HG02571 (cell line): ENCODE results near the gene UGT1A3.

ENCODE experiments used
- ATAC-seq: cut with Tn5 transposase; IDR thresholded peaks from one replicate; pipeline ENCODE4 v1.9.1; 2021; ENCODE audit warnings: mild to moderate bottlenecking, moderate library complexity; ENCODE audit not compliant: unreplicated experiment

UGT1A3 gene

DNA sequence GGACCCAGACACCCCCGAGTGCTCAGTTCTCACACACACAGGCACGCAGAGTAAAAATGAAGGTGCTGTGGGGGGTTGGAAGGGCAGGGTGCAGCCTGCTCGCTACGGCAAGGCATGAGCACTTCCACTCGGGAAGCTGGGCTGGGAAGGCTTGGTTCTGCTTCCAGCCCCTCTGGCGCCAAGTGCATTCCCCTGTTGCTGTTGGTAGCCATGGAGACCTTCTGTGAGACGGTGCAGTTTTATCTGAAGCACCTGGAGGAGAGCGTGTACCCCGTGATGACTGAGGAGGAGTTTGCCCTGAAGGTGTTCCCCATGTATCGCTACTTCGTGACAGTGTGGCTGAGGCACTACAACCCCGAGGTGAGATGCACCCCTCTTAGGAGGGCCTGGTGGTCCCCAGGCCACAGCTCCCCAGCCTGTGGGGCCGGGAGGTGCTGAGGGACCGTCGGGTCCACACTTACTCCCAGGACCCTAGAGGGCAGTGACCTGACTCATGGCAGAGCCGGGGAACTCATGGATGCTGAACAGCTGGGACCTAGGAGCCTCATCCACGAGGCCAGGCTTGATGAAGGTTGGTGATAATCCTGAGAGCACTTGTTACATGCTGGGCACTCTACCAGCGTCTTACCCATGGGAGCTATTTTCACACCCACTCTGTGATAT lies 64.8 kb downstream of the UGT1A3 start:
- no peak for ATAC-seq

DNA sequence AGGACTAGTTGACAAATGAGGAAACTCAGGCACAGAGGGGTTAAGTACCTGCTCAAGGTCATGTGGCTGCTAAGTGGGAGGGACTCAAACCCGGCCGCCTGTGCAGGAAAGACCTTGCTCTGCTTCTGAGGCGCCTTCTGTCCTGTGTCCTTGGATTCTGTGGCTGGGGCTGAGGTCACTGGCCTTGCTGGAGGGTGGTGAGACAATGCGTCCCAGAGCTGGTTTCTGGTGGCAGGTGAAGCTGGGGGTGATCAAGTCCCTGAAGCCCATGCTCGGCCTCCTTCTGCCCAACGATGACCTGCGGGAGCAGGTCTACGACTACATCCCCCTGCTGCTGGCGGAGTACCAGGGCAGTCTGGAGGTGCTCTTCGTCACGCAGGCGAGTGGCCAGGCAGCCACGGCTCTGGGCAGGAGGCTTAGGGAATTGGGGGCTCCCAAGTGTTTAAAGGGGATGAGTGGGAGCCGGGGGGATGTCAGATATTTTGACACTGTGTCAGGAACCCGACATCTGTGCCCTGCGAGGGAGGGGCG lies 65.4 kb downstream of the UGT1A3 start:
- ATAC-seq = no peak

DNA sequence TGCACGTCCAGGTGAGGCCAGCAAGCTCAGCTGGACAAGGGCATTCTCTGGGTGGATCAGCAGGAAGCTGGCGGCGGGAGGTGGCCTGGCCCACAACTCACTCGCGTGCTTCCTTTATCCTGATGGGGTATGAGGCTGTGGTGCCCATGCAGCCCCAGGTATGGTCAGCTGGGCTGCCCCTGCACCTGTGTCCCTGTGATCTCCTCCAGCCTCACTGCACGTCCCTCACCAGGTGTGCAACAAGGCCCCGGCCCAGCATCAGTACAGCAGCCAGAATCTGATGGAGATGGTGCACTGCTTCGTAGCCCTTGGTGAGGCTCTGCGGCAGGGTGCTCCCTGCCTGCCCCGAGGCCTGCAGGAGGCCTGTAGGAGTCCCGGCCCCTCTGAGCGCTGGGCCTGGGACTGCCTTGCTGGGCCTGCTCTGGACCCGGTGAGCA lies 66.9 kb downstream of the UGT1A3 start:
- ATAC-seq = no peak

DNA sequence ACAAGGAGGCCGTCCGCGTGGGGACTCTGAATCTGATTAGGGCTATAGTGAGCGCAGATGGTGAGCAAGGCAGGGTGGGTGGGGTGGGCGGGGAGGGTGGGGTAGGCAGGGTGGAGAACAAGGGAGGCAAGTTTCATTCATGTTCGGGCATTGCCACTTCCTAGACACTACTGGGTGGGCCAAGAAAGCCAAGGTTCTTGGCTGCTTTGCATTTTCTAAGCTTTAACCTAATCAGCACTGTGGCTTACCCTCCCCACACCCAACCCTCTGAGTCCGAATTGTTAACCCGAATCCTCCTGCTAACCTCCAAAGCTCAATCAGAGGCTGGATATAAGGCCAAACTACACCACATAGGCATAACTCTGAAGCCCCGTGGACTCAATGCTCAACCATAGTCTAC lies 67.4 kb downstream of the UGT1A3 start:
- no peak for ATAC-seq

DNA sequence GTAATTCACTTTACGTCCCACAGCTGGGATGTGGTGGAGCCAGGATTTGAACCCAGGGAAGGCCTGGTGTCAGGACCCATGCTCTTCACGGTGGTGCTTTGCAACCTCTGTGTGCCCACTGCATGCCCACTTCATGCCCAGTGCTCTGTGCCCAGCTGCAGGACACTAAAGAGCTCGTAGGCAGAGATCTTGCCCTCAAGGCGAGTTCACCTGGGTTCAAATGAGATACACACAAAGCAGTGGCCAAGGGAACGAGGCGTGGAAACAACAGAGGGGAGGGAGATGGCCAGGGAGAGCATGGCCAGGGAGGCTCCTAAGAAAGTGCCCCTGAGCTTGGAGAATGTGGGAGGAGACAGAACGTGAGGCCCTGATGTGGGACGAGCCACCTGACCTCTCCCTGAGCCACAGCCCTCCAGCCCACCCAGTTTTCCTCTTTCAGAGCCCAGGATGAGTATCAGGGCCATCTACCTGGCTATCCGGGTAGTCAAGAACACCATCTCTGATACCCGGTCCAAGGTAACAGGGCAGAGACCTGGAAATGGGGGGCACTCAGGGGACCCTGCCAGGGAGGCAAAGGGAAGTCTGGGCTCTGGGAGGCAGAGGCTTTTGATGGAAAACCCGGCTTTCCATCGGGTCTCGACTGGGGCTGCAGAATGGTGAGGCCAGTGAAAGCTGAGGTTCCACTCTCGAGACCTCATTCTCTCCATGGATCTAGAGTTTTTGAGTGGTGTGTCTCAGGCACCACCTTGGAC lies 69.7 kb downstream of the UGT1A3 start:
- ATAC-seq = no peak

DNA sequence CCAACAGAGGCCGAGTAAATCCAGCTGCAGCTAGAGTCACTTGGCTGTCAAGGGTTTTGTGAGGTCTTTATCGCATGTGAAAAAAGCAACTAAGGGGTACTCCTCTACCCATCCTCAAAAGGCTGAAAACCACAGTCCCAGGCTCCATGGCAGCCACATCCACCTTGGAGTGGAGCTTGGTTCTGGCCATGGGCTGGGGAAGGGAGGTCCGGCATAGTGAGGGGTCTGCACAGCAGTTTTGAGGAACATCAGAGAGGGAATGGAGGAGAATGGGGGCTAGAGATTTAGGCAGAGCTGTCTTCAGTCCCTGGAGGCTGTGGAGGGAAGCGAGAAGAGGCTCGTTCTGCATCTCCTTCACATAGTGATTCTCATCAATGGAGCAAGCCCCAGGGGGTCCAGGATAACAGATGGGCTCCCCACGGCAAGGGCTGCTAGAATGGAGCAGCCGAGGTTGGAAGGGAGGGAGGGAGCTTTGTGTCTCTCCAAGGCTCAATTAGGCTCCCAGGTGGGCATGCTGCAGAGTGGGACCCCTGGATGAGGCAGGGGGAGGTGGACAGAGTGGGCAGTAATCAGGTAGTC lies 70.3 kb downstream of the UGT1A3 start:
- ATAC-seq = no peak

DNA sequence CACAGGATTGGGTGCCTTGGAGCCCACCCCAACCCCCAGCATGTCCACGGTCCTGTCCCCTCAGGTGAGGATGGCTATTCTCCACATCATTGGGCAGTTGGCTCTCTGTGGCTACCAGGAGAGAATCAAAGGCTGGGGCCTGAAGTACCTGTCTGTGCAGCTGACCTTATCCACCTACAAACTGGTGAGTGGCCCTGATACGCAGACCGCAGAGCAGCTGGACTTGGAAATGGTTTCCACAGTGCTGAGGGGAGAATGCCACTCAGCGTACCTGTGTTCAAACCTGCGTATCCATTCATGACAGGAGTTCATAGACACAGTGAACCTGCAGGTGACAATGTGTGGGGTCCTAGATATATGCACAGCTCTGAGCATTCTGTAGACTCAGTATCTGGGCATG lies 70.9 kb downstream of the UGT1A3 start:
- no peak for ATAC-seq

DNA sequence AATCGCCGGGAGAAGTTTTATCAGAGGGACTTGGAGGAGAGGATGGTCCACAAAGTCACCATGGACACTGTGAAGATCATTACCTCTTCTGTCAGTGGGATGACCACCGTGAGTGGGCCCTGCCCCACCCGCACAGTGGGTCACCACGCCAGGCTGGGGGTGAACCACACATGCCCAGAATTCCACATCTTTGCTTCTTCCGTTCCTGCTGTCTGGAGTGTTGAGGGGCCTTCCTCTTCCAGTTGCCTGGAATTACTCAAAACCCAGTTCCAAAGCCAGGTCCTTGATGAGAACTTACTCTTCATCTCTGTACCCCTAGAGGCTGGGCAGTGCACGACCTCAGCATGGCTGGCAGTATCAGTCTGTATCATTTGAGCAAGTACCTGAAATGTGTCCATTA lies 71.4 kb downstream of the UGT1A3 start:
- ATAC-seq = no peak

DNA sequence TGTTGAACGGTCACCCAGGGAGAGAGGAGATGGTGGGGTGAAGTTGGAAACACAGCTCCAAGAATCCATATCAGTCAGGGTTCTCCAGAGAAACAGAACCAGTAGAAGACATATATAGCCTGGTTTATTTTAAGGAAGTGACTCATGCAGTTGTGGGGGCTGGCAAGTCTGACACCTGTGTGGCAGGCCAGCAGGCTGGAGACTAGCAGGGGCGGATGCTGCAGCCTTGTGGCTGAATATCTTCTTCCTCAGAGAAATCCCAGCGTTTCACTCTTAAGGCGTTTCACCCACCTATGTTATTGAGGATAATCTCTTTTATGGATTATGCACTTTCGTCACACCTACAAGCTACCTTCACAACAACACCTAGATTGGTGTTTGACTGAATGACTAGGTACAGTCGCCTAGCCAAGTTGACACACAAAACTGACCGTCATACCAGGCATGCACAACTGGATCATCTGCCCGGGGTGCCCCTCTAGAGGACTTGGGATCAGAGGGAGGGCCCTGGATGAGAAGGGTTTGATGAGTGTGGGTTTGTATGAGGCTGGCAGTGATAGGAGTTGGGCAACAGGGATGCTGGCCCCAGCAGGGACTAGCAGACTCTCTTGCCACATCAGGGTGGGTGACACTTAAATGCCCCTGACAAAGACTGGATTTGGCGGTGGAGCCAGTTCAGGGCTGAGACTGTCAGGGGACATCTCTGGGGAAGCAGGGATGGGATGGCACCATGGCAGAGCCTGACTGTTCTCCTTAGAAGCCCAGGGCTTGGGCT lies 72.7 kb downstream of the UGT1A3 start:
- ATAC-seq = no peak

DNA sequence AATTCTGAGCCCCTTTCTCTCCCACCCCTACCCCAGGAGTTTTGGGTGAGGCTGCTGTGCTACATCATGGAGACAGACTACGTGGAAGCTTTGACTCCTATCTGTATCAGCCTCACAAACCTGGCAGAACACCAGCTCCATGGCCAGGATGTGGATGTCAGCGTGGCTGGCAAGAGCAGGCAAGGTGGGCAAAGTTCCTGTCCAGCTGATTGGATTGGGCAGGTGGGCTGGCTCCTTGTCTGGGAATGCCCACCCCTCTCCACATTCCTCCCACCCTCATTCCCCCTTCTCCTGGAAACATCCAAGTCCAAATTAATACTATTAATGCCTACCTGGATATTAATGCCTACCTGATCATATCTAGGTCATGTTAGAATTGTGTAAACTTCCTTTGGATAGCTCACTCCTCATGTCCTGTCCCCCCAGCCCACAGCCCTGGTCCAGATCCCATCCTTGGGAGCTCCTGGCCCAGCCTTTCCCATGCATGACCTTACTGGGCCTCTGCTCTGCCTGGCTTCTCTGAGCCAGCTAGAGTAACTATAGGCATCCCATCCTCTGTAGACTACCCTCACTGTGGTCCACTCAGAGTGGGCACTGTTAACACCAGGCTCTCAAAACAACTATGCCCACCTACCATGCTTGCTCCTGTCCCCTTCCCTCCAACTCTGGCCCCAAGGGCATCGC lies 73.4 kb downstream of the UGT1A3 start:
- no peak for ATAC-seq

DNA sequence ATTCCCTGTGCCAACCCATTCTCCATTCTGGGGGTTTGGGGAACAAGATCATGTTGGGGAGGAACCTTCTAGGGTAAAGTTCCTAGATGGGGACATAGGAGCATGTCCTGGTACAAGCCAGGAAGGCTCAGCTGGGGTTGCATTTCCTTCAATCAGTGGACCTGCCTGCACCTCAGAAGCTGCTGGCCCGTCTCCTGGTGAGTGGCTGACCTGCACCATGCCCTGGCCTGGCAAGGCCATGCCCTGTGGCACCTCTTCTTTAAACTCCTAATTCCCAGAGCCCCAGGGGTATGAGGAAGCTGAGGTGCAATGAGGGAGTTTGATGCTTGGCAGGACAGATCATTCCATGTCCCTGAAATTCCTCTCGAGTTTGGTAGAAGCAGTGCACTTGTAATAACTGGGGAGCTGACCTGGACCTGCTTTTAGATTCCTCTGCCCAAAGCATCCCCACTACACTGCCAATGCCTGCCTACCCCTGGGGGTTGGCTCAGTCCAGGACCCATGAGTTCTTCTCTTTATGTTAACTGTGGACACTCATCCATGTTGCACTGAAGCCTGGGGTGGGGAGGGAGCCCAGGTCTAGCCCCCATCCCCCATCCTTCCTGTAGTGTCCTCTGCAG lies 74.6 kb downstream of the UGT1A3 start:
- ATAC-seq = no peak

DNA sequence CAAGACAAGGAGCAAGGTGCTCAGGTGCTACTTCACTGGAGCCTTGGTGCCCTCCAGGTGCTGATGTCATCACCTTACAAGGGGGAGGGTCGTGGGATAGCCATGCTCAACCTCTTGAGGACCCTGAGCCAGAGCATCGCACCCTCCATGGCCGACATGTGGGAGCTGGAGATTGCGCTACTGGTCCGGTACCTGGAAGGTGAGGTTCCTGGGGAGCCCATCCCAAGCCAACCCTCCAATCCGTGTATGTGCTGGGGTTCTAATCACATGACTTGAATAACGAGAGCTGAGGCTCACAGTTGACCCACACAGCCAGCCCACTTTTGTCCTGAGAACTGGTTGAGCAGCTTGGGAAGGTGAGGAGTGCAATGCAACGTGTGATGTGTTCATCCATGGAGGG lies 75.2 kb downstream of the UGT1A3 start:
- ATAC-seq = no peak

DNA sequence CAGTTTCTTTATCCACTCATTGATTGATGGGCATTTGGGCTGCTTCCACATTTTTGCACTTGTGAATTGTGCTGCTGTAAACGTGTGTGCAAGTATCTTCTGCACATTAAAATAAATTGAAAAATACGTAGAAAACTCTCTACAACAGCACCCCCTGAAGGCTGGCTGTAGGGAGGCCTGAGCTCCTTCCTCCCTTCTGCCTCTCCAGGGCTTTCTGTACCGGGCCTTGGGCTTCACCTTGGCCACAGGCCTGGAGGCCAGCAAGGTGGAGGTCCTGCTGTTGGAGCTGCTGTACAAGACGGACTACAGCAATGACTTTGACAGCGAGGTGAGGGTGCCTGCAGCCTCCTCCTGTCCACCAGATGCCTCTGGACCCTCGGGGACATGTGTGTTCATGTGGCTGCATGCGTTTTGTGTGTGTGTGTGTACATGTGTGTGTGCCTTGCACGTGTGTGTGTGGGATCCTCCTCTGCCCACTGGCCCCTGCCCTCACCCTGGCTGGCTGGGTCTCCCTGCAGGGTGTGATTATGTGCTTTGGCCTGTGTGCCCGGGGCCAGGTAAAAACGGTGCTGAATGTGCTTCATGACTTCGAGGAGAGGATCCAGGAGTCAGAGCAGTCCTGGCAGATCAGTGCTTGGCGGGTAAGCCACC lies 78.5 kb downstream of the UGT1A3 start:
- no peak for ATAC-seq

DNA sequence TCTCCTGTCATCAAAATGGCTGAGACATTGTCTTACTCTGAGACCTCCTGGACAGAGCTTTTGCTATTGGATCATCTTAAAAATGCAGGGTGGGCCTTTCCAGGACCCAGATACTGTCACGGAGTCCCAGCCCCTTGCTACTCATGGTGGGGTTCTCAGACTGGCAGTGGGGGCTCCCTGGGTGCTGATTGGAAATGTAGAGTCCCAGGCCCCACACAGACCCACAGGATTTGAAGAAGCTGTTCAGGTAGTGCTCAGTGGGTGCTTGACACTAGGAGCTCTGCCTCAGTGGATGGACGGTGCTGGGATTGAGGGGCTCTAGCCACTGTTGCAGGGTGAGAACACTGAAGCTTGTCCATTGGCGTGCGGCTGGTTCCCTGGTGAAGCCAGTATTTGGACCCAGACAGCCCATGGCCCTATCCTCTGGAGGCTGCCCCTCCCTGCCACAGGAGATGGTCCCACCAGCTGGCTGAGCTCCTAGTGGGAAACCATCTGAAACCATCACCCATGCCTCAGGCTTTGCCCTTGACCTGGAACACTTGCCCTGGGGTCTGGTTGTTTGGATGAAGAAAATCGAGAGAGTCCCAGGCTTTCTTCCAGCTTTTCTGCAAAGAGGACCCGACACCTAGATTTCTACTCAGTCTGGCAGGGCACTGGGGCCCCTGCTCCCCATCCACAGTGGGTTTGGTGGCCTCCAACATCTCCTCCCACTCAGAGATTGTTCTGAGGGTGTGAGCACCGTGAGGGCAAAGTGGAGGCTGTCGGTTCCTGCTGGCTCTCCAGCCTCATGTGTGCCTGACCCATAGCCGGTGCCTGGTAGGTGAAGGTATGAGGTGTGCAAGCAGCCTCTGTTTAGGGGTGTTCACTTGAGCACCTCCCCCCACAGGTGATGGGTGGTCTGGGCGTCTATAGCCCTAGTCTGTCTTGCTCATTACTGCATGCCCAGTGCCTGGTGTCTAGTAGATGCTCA lies 79.4 kb downstream of the UGT1A3 start:
- ATAC-seq = no peak

DNA sequence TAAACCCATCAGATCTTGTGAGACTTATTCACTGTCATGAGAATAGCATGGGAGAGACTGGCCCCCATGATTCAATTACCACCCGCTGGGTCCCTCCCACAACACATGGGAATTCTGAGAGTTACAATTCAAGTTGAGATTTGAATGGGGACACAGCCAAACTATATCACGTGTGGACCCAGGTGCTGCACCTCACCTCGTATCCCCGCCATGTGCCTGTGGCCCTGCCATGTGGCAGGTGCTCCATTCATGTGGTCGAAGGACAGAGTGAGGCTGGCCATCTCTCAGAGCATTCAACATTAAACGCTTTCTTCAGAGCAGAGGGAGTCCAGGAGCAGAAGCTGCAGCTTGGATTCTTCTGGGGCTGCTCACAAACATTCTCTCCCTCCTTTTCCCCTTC lies 81.5 kb downstream of the UGT1A3 start:
- ATAC-seq = no peak

DNA sequence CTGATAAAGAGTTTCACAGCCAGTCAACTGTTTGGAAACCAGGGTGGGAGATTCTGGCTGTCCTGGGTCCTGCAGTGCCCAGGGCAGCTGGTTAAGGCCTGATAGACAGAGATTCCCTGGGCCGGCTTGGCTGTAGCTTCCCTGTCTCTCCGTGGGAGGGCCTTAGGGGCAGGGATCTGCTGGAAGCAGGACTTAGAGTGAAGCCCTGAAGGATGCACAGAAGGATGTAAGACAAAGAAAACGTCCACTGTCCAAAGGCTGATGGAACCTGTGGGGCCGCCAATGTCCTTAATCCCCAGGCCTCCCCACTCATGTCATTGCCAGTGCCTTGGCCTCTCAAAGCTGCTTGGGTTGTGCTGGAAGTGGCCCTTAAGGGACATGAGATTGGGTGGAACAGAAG lies 82.2 kb downstream of the UGT1A3 start:
- no peak for ATAC-seq

DNA sequence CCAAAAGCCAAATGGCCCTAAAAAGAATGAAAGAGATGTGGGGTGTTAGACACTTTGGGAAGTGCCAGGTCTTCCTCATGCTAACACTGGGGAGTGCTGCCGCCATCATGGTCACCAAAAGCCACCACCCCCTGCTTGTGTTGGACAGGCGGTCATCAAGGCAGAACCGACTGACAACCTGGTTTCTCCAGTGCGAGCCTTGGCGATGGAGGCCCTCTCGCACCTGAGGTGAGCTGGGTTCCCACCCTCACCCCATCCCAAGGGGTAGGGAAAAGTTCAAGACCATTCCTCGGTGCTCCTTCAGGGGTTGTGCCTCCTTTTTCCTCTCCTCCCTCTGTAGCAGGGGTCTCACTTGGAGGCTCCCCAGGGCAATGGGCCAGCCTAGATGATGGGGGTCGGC lies 82.9 kb downstream of the UGT1A3 start:
- ATAC-seq = no peak

DNA sequence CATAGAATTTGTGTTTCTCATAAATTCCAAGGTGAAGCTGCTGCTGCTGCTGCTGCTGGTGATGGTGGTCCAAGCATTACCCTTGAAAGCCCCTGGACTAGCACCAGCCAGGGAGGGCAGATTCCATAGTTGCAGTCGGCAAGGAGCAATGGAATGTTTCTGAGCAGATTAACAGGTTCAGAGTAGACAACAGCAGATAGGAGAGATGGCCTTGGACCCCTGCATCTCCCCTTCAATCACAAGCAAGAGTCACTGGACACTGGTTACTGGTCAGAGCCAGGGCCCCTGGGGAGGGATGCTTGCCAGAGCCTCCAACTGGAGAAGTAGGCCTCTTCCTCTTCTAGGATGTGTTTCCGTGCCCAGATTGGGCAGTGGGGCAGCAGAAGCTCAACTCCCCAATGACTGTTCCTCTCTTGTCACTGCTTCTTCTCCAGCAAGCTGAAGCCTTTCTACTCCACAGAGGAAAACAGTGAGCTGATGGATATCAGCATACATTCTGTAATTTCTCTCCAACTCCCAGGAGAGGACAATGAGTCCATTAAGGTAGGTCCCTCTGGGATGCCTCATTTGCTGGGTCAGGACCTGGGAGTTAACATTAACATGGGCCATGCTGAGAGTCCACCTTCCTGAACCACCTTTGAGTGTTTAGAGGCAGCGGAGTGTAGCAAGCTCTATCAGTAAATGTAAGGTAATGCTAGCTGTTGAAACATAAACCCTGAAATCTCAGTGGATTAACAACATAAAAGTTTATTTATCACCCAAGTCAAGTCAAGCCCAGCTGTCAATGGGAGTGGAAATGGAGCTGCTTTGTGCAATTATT lies 84.6 kb downstream of the UGT1A3 start:
- ATAC-seq = no peak
